Stimulated activated naive B cell treated with anti-CD40 and anti-IgM and Interleukin-4, amounts not matched to agents 10 μg/mL and 1 μg/mL and 100 μg/mL, for 72 hours (primary cell): ENCODE data around the gene ZNF609.

Experiments used
- ATAC-seq, 2 donors: fragments of 150-1000 bp; cut with Tn5 transposase; replicated peaks; 2 replicates each; pipeline ENCODE4 v1.10.0; 2021; ENCODE audit warnings: moderate library complexity in 1 of 2
- DNase-seq: peaks from one replicate; pipeline ENCODE4 v3.0.0; 2021
- H3K27ac Mint-ChIP-seq: one replicate; pipeline ENCODE4 v1.8.0; 2022; ENCODE audit warnings: mild to moderate bottlenecking, mixed read lengths
- H3K27me3 Mint-ChIP-seq, 2 donors: one replicate each; pipeline ENCODE4 v1.8.0; 2022; ENCODE audit warnings: mixed read lengths in 2 of 2
- H3K36me3 Mint-ChIP-seq, 2 donors: one replicate each; pipeline ENCODE4 v1.8.0; 2022; ENCODE audit warnings: mixed read lengths in 2 of 2, mild to moderate bottlenecking in 1 of 2
- H3K4me1 Mint-ChIP-seq, 2 donors: one replicate each; pipeline ENCODE4 v1.8.0; 2022; ENCODE audit warnings: mixed read lengths in 2 of 2, mild to moderate bottlenecking in 1 of 2
- H3K4me3 Mint-ChIP-seq, 2 donors: one replicate each; pipeline ENCODE4 v1.8.0; 2022; ENCODE audit warnings: mild to moderate bottlenecking in 2 of 2, mixed read lengths in 2 of 2, moderate library complexity in 1 of 2
- H3K9me3 Mint-ChIP-seq, 2 donors: one replicate each; pipeline ENCODE4 v1.8.0; 2022; ENCODE audit warnings: mixed read lengths in 2 of 2, mild to moderate bottlenecking in 1 of 2

Gene ZNF609

GRCh38 chr15:64444836-64445235 is 15.5 kb upstream of the ZNF609 start:
- Mint-ChIP-seq H3K36me3 (peaks cover 28 to 31% of the 10 kb centered on the region in 2 donors), H3K9me3 (no peaks in the 10 kb centered on the region)

DNA sequence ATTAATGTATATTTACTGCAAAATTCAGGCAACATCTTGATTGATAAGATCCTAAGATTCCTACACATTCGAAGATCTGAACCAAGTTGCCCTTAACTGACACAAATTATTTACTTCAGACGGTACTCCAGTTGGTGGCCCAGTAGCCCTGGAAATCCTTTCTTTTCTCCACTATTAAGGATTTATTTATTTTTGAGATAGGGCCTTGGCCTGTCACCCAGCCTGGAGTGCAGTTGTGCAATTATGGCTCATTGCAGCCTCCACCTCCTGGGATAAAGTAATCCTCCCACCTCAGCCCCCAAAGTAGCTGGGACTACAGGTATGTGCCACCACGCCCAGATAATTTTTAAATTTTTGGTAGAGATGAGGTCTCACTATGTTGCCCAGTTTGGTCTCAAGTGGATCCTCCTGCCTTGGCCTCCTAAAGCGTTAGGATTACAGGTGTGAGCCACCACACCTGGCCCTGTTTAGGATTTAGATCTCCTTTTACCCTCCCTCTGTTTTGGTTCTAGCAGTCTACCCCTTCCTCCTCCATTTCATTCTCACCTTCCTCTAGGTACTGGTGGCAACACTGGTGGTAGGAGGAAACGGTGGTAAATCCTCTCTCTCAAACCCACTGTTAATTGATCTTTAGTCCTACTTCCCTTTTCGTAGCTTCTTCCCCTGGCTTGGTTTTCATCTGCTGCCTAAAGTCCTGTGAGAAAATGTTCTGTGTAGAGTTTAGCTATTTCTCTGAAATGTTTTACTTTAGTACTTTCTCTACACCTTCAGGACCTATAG is 12.7 kb upstream of the ZNF609 start:
- no peak overlapping the region for H3K4me3 Mint-ChIP-seq
- DNase-seq (no peak), ATAC-seq (peak; percentile 54 to 72)
- H3K4me1 Mint-ChIP-seq, result peaks cover 17 to 45% of the 10 kb centered on the region in 2 donors
- H3K9me3 Mint-ChIP-seq, result no peaks in the 10 kb centered on the region
- no peaks in the 10 kb centered on the region for H3K27me3 Mint-ChIP-seq
- peaks cover 23 to 24% of the 10 kb centered on the region in 2 donors for H3K36me3 Mint-ChIP-seq
- no peak overlapping the region for H3K27ac Mint-ChIP-seq

More at GRCh38 chr15:64444836-64445235, 15.5 kb upstream of the ZNF609 start:
- Mint-ChIP-seq H3K4me1 (peaks cover 20 to 57% of the 10 kb centered on the region in 2 donors), H3K27ac (no peak overlapping the region), H3K4me3 (peak overlapping the region in 1 of 2 donors; percentile 59), H3K27me3 (no peaks in the 10 kb centered on the region)
- DNase-seq (no peak), ATAC-seq (no peak)

DNA sequence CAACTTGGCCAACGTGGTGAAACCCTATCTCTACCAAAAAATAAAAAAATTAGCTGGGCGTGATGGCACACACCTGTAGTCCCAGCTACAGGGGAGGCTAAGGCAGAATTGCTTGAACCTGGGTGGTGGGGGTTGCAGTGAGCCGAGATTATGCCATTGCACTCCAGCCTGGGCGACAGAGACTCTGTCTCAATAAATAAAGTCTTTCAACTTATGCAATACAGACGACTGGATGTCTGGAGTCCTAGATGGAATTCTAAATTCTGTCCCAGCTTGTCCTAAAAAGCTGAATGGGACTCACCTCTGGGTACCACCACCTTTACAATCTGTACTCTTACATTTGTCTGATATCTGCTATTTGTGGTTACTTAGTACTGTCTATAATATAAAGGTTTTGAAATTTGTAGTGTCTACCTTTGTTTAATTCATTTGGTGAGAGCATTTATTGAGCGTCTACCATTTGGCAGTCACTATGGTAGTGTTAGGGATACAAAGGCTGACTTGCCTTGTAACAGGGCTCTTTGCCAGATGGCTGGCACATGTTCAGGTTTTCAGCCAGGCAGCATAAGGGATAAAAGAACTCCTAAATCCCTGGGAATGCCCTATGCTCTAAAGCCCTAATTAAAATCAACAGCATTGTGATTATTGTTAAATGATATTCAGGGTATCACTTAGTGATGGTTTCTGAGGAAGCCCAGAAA is 7.2 kb upstream of the ZNF609 start:
- Mint-ChIP-seq H3K4me3 (no peak overlapping the region), H3K27ac (no peak overlapping the region), H3K9me3 (no peaks in the 10 kb centered on the region), H3K36me3 (peaks cover 7 to 26% of the 10 kb centered on the region in 2 donors), H3K27me3 (no peaks in the 10 kb centered on the region), H3K4me1 (peaks cover 17 to 33% of the 10 kb centered on the region in 2 donors)
- DNase-seq (no peak), ATAC-seq (no peak)

GRCh38 chr15:64453689-64454037 is 6.7 kb upstream of the ZNF609 start:
- Mint-ChIP-seq H3K27ac (no peak overlapping the region), H3K4me1 (peaks cover 17 to 28% of the 10 kb centered on the region in 2 donors)
- ATAC-seq, result no peak

DNA sequence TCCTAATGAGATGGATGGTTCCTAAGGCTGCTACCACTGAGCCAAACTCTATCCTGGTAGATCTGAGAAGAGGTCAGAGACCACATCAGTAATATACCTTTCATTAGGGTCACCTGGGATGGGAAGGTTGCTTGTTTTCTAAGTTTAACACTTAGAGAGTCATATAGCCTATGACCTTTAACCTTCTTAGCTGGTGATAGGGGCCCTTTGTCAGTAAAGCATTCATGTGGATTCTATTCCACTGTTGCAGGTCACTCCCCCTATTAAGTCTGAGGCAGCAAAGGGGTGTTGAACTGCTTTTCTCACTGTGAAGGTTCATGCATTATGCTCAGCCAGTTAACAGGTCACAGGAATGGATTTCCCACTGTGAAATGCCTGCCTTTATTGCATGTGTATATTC is 6.1 kb upstream of the ZNF609 start:
- H3K4me3 Mint-ChIP-seq, result no peak overlapping the region
- DNase-seq (no peak), ATAC-seq (no peak)
- H3K9me3 Mint-ChIP-seq, result no peaks in the 10 kb centered on the region
- peaks cover 4 to 23% of the 10 kb centered on the region in 2 donors for H3K36me3 Mint-ChIP-seq
- H3K4me1 Mint-ChIP-seq, result peaks cover 17 to 29% of the 10 kb centered on the region in 2 donors
- H3K27ac Mint-ChIP-seq, result no peak overlapping the region
- no peaks in the 10 kb centered on the region for H3K27me3 Mint-ChIP-seq

More at GRCh38 chr15:64453689-64454037, 6.7 kb upstream of the ZNF609 start:
- peaks cover 6 to 23% of the 10 kb centered on the region in 2 donors for H3K36me3 Mint-ChIP-seq
- DNase-seq, result no peak
- no peaks in the 10 kb centered on the region for H3K27me3 Mint-ChIP-seq
- no peaks in the 10 kb centered on the region for H3K9me3 Mint-ChIP-seq
- H3K4me3 Mint-ChIP-seq, result no peak overlapping the region

- peak overlapping the region; percentile 72 for H3K27ac Mint-ChIP-seq
- DNase-seq, result no peak
- peak; percentile 26 to 57 for ATAC-seq
- H3K27me3 Mint-ChIP-seq, result no peaks in the 10 kb centered on the region
- H3K4me1 Mint-ChIP-seq, result peaks cover 25 to 40% of the 10 kb centered on the region in 2 donors
- peak overlapping the region in 1 of 2 donors; percentile 64 for H3K4me3 Mint-ChIP-seq
- no peaks in the 10 kb centered on the region for H3K9me3 Mint-ChIP-seq
- H3K36me3 Mint-ChIP-seq, result peaks cover 1 to 15% of the 10 kb centered on the region in 2 donors
Measured at GRCh38 chr15:64455961-64456371, 4.4 kb upstream of the ZNF609 start.

- Mint-ChIP-seq H3K36me3 (peaks cover 1 to 15% of the 10 kb centered on the region in 2 donors), H3K27me3 (no peaks in the 10 kb centered on the region), H3K4me3 (peak overlapping the region in 1 of 2 donors; percentile 64), H3K27ac (peak overlapping the region; percentile 56), H3K9me3 (no peaks in the 10 kb centered on the region), H3K4me1 (peaks cover 29 to 45% of the 10 kb centered on the region in 2 donors)
- DNase-seq, result no peak
- peak in 1 of 2 donors; percentile 6 for ATAC-seq
Measured at GRCh38 chr15:64456634-64457108, 3.7 kb upstream of the ZNF609 start.

DNA sequence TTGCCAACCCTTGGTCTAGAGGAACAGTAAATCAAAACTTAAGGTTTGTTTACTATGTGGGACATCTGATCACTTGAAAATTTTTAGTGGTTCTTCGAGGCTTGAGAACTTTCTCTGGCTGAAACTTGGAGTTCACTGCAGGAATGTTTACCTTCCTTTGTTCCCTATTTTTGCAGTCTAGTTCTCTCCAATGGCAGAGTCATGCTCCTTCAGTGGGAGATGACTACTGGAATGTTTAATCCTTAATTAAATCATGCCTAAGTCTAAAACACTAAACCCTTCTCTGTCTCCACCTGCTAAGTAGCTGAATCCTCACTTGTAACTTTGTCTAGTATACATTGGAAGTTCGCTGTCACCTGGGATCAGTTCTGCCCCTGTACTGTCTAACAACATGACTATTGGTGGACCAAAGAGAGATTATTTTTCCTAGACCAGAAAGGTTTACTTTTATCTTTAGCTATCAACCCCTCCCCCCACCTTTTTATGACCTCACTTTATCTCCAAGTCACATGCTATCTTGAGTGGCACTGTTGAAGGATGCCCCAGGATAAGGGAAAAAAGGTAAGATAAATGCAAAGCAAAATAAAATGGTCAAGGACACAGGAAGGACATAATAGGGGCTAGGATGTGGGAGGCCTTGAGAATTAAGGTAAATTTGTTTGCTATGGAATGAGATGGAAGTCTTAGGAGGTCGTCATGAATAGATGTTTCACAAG is 1.2 kb upstream of the ZNF609 start:
- DNase-seq (no peak), ATAC-seq (no peak)
- Mint-ChIP-seq H3K4me1 (peaks cover 34 to 55% of the 10 kb centered on the region in 2 donors), H3K9me3 (no peaks in the 10 kb centered on the region), H3K36me3 (peaks cover 1 to 11% of the 10 kb centered on the region in 2 donors), H3K27ac (peak overlapping the region; percentile 94), H3K4me3 (peak overlapping the region; percentile 92 to 94), H3K27me3 (no peaks in the 10 kb centered on the region)

GRCh38 chr15:64460724-64461720 is 644 bp downstream of the ZNF609 start:
- DNase-seq (no peak), ATAC-seq (peak; percentile 48 to 54)
- Mint-ChIP-seq H3K4me3 (peak overlapping the region; percentile 93 to 94), H3K4me1 (peaks cover 38 to 58% of the 10 kb centered on the region in 2 donors), H3K27ac (peak overlapping the region; percentile 90), H3K36me3 (peaks cover 1 to 11% of the 10 kb centered on the region in 2 donors), H3K27me3 (no peaks in the 10 kb centered on the region), H3K9me3 (no peaks in the 10 kb centered on the region)

DNA sequence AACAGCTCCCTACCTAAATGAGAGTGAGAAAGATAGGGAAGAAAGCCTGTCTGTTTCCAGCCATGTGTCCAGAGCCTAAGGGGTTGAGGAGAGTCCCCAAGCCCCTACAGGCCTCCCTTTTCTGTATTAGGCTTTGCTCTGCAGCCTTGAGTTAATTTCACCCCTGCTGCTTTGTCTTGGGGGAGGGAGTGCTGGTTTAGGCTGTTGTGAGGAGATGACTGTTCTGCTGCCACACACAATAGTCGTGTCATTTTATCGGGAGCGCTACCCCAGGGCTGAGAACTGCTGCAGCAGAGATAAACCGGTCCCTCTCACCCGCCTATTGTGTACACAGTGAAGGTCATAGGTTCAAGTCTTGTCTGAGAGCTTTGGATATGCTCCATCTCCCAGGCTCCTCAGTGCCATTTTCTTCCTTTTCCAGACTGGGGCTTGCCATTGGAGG is 1.4 kb downstream of the ZNF609 start:
- Mint-ChIP-seq H3K36me3 (peaks cover 1 to 11% of the 10 kb centered on the region in 2 donors), H3K9me3 (no peaks in the 10 kb centered on the region), H3K4me3 (peak overlapping the region; percentile 93 to 94), H3K27ac (peak overlapping the region; percentile 90), H3K4me1 (peaks cover 36 to 58% of the 10 kb centered on the region in 2 donors), H3K27me3 (no peaks in the 10 kb centered on the region)
- DNase-seq, result no peak
- ATAC-seq, result peak; percentile 26 to 32

GRCh38 chr15:64462492-64462891 is 2.1 kb downstream of the ZNF609 start:
- ATAC-seq (no peak), DNase-seq (no peak)
- peaks cover 36 to 54% of the 10 kb centered on the region in 2 donors for H3K4me1 Mint-ChIP-seq
- H3K36me3 Mint-ChIP-seq, result peaks cover 1 to 11% of the 10 kb centered on the region in 2 donors
- no peaks in the 10 kb centered on the region for H3K27me3 Mint-ChIP-seq
- no peak overlapping the region for H3K4me3 Mint-ChIP-seq
- H3K27ac Mint-ChIP-seq, result no peak overlapping the region
- H3K9me3 Mint-ChIP-seq, result no peaks in the 10 kb centered on the region

DNA sequence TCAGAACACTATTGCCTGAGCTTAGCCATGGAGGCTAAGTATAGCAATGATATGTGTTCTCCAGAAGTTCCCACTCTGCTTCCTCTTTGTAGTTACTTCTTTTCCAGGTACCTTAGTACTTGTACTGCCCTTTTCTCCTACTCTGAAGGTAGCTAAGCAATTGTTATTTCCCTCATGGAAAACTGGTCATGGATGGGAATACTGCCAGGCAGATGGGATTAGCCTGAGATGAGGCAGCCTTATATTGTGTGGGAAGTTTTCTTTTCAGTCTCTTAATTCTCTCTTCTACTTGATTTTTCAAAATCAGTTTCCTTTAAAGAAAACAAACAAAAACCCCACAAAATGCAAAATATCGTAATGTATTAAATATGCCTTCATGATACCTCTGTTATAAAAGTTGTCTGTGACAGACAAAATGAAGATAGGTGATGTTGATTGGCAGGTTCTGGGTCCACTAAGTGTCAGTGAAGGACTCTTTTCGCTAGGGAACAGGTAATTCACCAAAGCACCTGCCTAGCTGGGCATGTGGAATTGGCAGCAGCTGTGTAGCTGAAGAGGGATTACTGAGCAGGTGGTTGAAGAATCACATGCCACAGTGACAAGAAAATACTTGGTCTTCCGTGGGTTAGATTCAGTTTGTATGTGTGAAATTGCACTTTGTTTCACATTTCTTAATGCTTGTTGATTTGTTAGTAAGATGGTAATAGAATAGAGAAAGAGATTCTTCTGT is 4.1 kb downstream of the ZNF609 start:
- peaks cover 35 to 48% of the 10 kb centered on the region in 2 donors for H3K4me1 Mint-ChIP-seq
- no peak for ATAC-seq
- no peak for DNase-seq
- H3K36me3 Mint-ChIP-seq, result peaks cover 1 to 8% of the 10 kb centered on the region in 2 donors
- no peak overlapping the region for H3K4me3 Mint-ChIP-seq
- H3K9me3 Mint-ChIP-seq, result no peaks in the 10 kb centered on the region
- no peak overlapping the region for H3K27ac Mint-ChIP-seq
- no peaks in the 10 kb centered on the region for H3K27me3 Mint-ChIP-seq
